ENCODE data around the gene ZBTB21.

ZBTB21 gene

GRCh38 chr21:42009831-42010506, at the start of gene ZBTB21:
Gene ZBTB21 (minus strand): TSS chr21:42010360. CDS start chr21:41994095, 16,265 bp downstream.
- peak within 1 kb of the TSS; percentile 74 for H3K27ac ChIP-seq (ENCODE audit: low read length)
- H3K4me3 ChIP-seq (ENCODE audit: low read length) = peak within 1 kb of the TSS; percentile 81
- H3K4me2 ChIP-seq (ENCODE audit: low read length) = peak within 1 kb of the TSS; percentile 95
- 0 out of 2 replicates have a peak, but pooled peaks cover 2% of the 10 kb centered on the region for H4K20me1 ChIP-seq (ENCODE audit: insufficient read depth, low read length)
- H3K27me3 ChIP-seq (ENCODE audit: low read depth, low read length) = no peaks in the 10 kb centered on the region
- H3K36me3 ChIP-seq (replicated peaks; ENCODE audit: low read depth, low read length) = peaks cover 14% of the 10 kb centered on the region
- peaks cover 20% of the 10 kb centered on the region for H3K79me2 ChIP-seq (ENCODE audit: low read length)
- no peak within 1 kb of the TSS; the same call in 1 of the 2 replicates for H2AFZ ChIP-seq (ENCODE audit: low read depth, low read length)
- H3K9me3 ChIP-seq (ENCODE audit: insufficient read depth, low read length) = no peaks in the 10 kb centered on the region
- H3K9ac ChIP-seq (ENCODE audit: low read length) = peak within 1 kb of the TSS; percentile 77
- H3K4me1 ChIP-seq (ENCODE audit: low read length) = peaks cover 8% of the 10 kb centered on the region
- TF ChIP-seq CTCF (IDR thresholded peaks at IDR 0.05; ENCODE audit: low read depth, low read length) (no peak), EZH2phosphoT487 (IDR thresholded peaks at IDR 0.05; ENCODE audit: low read depth) (no peak)

DNA sequence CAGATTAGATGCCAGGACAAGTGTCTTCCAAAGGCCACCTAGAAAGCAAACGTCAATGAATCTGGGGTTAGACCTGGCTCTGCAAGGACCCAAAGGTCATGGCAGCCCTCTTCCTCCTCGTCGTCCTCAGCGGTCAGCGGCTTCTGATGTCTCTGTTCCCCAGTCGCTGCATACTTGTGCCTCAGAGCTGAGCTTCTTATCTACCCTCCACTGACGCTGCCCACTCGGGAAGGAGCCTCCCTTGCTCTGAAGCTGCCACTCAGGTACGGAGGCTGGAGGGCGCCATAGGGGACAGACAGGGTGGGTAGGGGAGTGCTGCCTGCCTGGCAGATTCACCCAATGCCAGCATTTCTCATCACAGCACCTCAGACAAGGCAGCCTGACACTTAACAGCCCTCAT, 49.6 kb upstream of the ZBTB21 start:
- H4K20me1 ChIP-seq (ENCODE audit: insufficient read depth, low read length) = no peaks in the 10 kb centered on the region
- peaks cover 6% of the 10 kb centered on the region for H3K27me3 ChIP-seq (ENCODE audit: low read depth, low read length)
- H3K36me3 ChIP-seq (replicated peaks; ENCODE audit: low read depth, low read length) = no peaks in the 10 kb centered on the region
- peaks cover 3% of the 10 kb centered on the region; the same call in 1 of the 2 replicates for H3K9me3 ChIP-seq (ENCODE audit: insufficient read depth, low read length)
- H3K4me2 ChIP-seq (ENCODE audit: low read length) = no peak overlapping the region
- H3K4me3 ChIP-seq (ENCODE audit: low read length) = no peak overlapping the region
- H3K79me2 ChIP-seq (ENCODE audit: low read length) = no peaks in the 10 kb centered on the region
- no peak for TF ChIP-seq EZH2phosphoT487 (IDR thresholded peaks at IDR 0.05; ENCODE audit: low read depth)
- TF ChIP-seq CTCF (IDR thresholded peaks at IDR 0.05; ENCODE audit: low read depth, low read length) = no peak
- H3K27ac ChIP-seq (ENCODE audit: low read length) = no peak overlapping the region
- no peak overlapping the region for H3K9ac ChIP-seq (ENCODE audit: low read length)
- H2AFZ ChIP-seq (ENCODE audit: low read depth, low read length) = no peak overlapping the region
- H3K4me1 ChIP-seq (ENCODE audit: low read length) = peaks cover 35% of the 10 kb centered on the region

DNA sequence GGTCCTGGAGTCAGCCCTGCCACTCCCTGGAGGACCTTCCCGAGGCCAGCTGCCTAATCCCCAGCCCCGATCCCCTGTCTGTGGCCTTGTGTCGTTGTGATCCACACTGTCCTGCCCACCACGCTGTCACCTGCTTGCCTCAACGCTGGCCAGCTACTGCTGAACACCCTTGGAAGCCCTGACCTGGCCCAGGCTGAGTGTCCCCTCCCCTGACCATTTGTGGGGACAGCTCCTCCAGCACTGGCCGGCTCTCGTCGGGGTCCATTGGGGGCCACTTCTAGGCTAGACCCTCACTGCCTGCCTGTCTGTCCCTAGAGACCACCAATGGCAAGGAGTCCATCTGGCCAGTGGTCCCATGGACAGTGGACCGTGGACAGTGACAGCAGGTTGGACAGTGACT, 49.0 kb upstream of the ZBTB21 start:
- Histone ChIP-seq H3K27me3 (ENCODE audit: low read depth, low read length) (peaks cover 6% of the 10 kb centered on the region; the same call in 1 of the 2 replicates), H3K27ac (ENCODE audit: low read length) (no peak overlapping the region), H3K4me1 (ENCODE audit: low read length) (peaks cover 34% of the 10 kb centered on the region), H4K20me1 (ENCODE audit: insufficient read depth, low read length) (no peaks in the 10 kb centered on the region), H3K4me2 (ENCODE audit: low read length) (no peak overlapping the region), H3K9me3 (ENCODE audit: insufficient read depth, low read length) (peaks cover 3% of the 10 kb centered on the region; the same call in 1 of the 2 replicates), H3K36me3 (replicated peaks; ENCODE audit: low read depth, low read length) (no peaks in the 10 kb centered on the region), H3K9ac (ENCODE audit: low read length) (no peak overlapping the region), H3K79me2 (ENCODE audit: low read length) (no peaks in the 10 kb centered on the region), H2AFZ (ENCODE audit: low read depth, low read length) (no peak overlapping the region), H3K4me3 (ENCODE audit: low read length) (no peak overlapping the region)
- TF ChIP-seq EZH2phosphoT487 (IDR thresholded peaks at IDR 0.05; ENCODE audit: low read depth) (no peak), CTCF (IDR thresholded peaks at IDR 0.05; ENCODE audit: low read depth, low read length) (no peak)

DNA sequence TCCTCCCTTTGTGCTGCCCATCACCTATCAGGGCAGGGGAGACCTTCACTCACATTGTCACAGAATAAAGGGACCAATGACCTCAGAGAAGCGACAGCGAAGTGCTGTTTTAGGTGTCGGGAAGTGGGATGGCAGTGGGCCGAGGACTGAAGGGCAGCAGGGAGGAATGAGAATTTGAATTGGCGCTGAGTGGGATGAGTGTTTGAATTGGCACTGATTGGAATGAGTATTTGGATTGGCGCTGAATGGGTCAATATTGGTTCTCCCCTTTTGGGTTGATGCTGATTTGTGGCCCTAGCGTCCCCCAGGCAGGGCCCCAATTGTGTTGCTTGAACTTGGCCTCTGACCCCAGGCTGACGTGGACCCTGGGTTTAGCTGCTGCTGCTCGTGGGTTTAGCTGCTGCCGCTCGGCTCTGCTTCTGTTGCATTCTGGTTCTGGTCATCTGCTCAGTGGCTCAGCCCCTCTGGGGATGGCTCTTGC, 48.5 kb upstream of the ZBTB21 start:
- Histone ChIP-seq H3K79me2 (ENCODE audit: low read length) (no peaks in the 10 kb centered on the region), H3K27me3 (ENCODE audit: low read depth, low read length) (peaks cover 6% of the 10 kb centered on the region; the same call in 1 of the 2 replicates), H3K27ac (ENCODE audit: low read length) (no peak overlapping the region), H4K20me1 (ENCODE audit: insufficient read depth, low read length) (no peaks in the 10 kb centered on the region), H3K9ac (ENCODE audit: low read length) (no peak overlapping the region), H3K4me3 (ENCODE audit: low read length) (no peak overlapping the region), H2AFZ (ENCODE audit: low read depth, low read length) (no peak overlapping the region), H3K4me2 (ENCODE audit: low read length) (no peak overlapping the region), H3K9me3 (ENCODE audit: insufficient read depth, low read length) (peaks cover 3% of the 10 kb centered on the region; the same call in 1 of the 2 replicates), H3K4me1 (ENCODE audit: low read length) (peaks cover 29% of the 10 kb centered on the region), H3K36me3 (replicated peaks; ENCODE audit: low read depth, low read length) (no peaks in the 10 kb centered on the region)
- TF ChIP-seq EZH2phosphoT487 (IDR thresholded peaks at IDR 0.05; ENCODE audit: low read depth) (no peak), CTCF (IDR thresholded peaks at IDR 0.05; ENCODE audit: low read depth, low read length) (no peak)

Measured in OCI-LY3 (cell line).